ENCODE data around the gene ASCL5.

The ASCL5 gene

DNA sequence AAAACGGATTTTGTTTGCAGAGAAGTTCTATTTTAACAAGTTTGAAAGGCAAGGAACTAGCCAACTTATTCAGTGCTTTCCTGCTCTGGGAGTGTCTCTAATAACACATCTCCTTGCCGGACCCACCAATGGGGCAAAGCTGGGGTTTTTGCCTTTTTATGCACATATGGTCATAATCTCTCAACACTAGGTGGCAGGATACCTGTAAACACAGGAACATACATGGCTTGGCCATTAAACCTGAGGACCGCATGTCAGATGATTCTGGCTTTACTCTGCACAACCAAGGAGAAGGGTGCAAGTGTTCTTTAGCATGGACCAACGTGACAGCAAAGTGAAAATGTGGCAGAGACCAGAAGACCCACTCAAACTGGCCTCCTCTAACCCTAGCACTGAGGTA, 22.4 kb upstream of the ASCL5 start:
- TF ChIP-seq, protein P1, sequence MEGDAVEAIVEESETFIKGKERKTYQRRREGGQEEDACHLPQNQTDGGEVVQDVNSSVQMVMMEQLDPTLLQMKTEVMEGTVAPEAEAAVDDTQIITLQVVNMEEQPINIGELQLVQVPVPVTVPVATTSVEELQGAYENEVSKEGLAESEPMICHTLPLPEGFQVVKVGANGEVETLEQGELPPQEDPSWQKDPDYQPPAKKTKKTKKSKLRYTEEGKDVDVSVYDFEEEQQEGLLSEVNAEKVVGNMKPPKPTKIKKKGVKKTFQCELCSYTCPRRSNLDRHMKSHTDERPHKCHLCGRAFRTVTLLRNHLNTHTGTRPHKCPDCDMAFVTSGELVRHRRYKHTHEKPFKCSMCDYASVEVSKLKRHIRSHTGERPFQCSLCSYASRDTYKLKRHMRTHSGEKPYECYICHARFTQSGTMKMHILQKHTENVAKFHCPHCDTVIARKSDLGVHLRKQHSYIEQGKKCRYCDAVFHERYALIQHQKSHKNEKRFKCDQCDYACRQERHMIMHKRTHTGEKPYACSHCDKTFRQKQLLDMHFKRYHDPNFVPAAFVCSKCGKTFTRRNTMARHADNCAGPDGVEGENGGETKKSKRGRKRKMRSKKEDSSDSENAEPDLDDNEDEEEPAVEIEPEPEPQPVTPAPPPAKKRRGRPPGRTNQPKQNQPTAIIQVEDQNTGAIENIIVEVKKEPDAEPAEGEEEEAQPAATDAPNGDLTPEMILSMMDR (IDR thresholded peaks at IDR 0.05) = no peak

DNA sequence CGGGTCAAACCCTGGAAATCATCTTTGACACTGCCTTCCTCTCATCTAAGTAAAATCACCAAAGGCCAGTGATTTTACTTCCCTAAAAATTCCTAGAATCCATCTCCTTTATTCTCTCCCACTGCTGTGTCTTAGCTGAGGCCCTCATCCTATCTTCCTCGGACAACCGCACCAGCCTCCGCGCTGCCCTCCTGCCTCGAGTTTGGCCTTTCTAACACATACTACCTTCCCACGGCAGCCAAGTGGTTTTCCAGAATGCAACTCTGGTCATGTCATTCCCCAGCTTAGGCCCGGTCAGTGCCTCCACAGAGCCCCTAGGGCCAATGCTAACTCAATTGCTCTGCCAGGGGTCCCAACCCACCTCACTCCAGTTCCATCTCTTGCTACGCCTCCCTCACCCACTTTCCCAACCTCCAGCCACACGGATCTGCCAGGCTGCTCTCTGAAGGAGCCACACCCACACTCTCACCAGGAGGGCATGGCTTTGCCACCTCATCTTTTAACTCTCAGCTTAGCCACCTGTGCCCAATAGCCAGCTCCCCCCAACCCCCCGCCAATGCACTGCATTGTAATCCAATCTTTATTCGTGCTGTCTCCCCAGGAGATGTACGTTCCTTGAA, 20.5 kb upstream of the ASCL5 start:
- TF ChIP-seq, protein P1 (IDR thresholded peaks at IDR 0.05) = no peak
- Histone ChIP-seq H3K27ac (no peak overlapping the region), H3K4me3 (no peak overlapping the region)
- peak; percentile 62 for DNase-seq (ENCODE audit: low spot score)

More for the DNA sequence above, 22.4 kb upstream of the ASCL5 start:
- DNase-seq (ENCODE audit: low spot score) = peak; percentile 31
- H3K4me3 ChIP-seq = no peak overlapping the region
- H3K27ac ChIP-seq = no peak overlapping the region

GRCh38 chr1:201146626-201147390, 19.8 kb upstream of the ASCL5 start:
- DNase-seq (ENCODE audit: low spot score) = peak; percentile 24
- TF ChIP-seq, protein P1 (IDR thresholded peaks at IDR 0.05) = no peak
- Histone ChIP-seq H3K4me3 (no peak overlapping the region), H3K27ac (no peak overlapping the region)

- no peak overlapping the region for H3K27ac ChIP-seq
- TF ChIP-seq, protein P1 (IDR thresholded peaks at IDR 0.05) = no peak
- DNase-seq (ENCODE audit: low spot score) = no peak
- H3K4me3 ChIP-seq = no peak overlapping the region
These were observed 18.8 kb upstream of the ASCL5 start for GRCh38 chr1:201145816-201146215.

DNA sequence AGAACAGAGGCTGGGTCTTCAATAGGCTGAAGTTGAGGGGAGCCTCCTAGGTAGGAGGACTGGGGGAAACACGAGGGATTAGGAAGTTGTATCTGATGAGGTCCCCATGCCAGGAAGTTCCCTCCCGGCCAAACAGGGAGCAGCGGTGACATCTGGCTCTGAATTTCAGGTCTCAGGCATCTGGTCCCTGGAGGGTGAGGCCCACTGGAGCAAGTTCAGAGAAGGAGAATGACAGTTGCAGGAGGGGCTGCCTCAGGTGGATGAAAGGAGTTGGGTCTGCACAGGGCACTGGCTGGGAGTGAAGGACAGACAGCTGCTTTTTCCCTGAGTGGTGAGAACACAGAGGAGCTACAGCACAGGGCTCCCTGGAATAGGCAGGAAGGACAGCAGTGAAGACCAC, 18.1 kb upstream of the ASCL5 start:
- no peak for DNase-seq (ENCODE audit: low spot score)
- H3K4me3 ChIP-seq = no peak overlapping the region
- TF ChIP-seq, protein P1 (IDR thresholded peaks at IDR 0.05) = no peak
- H3K27ac ChIP-seq = no peak overlapping the region

DNA sequence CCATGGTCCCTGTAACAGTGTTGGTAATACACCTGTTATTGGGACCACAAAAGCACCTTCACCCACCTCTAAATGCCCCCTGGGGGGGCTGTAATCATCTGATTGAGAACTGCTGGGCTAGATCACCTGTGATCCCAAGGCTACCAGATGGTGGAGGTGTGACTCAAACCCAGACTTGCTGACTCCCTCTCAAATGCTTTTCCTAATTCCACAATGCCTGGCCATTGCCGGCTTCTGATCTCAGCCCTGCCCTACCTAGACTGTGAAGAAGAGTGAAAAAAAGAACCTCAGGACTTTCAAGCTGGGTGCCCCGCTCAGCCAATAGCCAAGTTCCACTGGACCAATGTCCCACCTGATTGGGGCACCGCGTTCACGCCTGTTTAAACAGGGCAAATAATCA, 17.7 kb upstream of the ASCL5 start:
- Histone ChIP-seq H3K27ac (no peak overlapping the region), H3K4me3 (no peak overlapping the region)
- TF ChIP-seq, protein P1 (IDR thresholded peaks at IDR 0.05) = no peak
- no peak for DNase-seq (ENCODE audit: low spot score)

Measured in coronary artery (tissue), 2 donors.